Measurements from ENCODE around the gene CYBC1. TPM values are rescaled to one million over a fixed set of nuclear protein-coding genes. Genes with fewer than 3 reads are reported as not detected.

CYBC1 gene
- total RNA-seq, 1 experiment from 2014 or later = 95.4 TPM

DNA sequence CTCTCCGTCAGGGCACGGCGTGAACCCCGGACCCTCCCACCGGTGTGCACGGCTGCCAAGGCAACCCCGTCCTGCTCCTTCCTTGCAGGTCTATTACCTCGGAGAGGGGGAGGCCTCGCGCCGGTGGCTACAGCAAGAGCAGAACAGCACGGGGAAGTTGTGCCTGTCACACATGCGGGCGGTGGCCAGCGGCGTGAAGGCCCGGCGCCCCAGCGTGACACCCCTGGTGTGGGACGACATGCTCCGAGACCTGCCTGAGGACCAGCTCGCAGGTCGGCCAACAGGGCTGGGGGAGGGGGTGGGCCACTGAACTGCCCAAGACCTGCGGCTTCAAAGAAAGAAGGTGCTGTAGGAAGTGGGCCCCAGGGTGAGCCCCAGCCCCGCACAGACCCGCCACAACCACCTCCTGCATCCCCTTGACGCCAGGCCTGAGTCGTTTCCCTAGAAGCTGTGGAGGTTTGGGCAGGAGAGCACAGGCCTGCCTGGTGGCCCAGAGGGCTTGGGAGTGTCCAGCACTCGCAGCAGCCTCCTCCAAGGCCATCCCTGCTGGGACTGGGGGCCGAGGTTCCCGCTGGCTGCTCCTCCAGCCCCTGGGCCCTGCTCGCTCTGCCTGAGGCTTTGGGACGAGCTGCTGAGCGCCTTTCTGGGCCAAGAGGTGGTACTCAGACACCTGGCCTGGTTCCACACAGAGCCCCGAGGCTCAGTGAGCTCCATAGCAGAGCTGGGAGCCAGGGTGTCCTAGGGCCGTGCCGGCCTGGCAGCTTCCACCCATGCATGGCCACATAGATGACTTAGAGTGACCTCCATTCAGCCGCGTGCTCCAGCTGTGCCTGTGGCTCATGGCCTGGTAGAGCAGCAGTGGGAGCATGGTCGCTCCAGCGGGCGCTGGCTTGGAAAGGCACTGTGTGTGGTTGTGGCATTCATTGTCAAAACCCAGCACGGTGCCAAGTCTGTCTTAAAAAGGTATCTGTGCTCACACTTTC lies 14.7 kb downstream of the CYBC1 start:
- intact Hi-C loops (cut with micrococcal nuclease) = no loop called here
- no peaks in the 10 kb centered on the region for H4K20me1 ChIP-seq (ENCODE audit: insufficient read depth)
- POLR2A ChIA-PET = no interaction called here
- H3K36me3 ChIP-seq (ENCODE audit: control insufficient read depth in 1 of 2, insufficient read depth in 2 of 2, low read length in 2 of 2) = 0 out of 4 replicates have a peak, but pooled peaks cover 0 to 2% of the 10 kb centered on the region in 2 experiments
- DNase-seq (ENCODE audit: low read depth, low spot score) = no peak
- no peaks in the 10 kb centered on the region for H3K27me3 ChIP-seq (ENCODE audit: insufficient read depth, low read length)
- H3K79me2 ChIP-seq (ENCODE audit: insufficient read depth, low read length) = no peaks in the 10 kb centered on the region
- no peak for ATAC-seq
- no peaks in the 10 kb centered on the region for H3K4me1 ChIP-seq (ENCODE audit: control insufficient read depth in 1 of 2, insufficient read depth in 2 of 2, low read length in 2 of 2)
- H3K9me2 ChIP-seq (ENCODE audit: insufficient read depth) = no peaks in the 10 kb centered on the region
- H3K9ac ChIP-seq (ENCODE audit: low read length) = no peak overlapping the region
- H2AFZ ChIP-seq (ENCODE audit: low read depth, low read length, poor library complexity, severe bottlenecking) = no peak overlapping the region
- BruUV-seq (replicated peaks) = no TSS peak
- RAD21 ChIA-PET (ENCODE audit: low non-redundant PET in 1 of 2, low total read pairs in 2 of 2, uncharacterized antibody in 2 of 2, unreplicated experiment in 2 of 2) = no interaction called here
- TF ChIP-seq ZNF274 (IDR thresholded peaks at IDR 0.05; ENCODE audit: low read depth, low read length) (no peak), ELF1 (IDR thresholded peaks at IDR 0.05; ENCODE audit: borderline replicate concordance, low read depth) (no peak), FOSL1 (IDR thresholded peaks at IDR 0.05; ENCODE audit: low read depth) (no peak), SRF (IDR thresholded peaks at IDR 0.05; ENCODE audit: low read depth) (no peak), JUND (IDR thresholded peaks at IDR 0.05) (no peak), SP1 (IDR thresholded peaks at IDR 0.05; ENCODE audit: low read depth) (no peak)
- TF ChIP-seq, protein P1, sequence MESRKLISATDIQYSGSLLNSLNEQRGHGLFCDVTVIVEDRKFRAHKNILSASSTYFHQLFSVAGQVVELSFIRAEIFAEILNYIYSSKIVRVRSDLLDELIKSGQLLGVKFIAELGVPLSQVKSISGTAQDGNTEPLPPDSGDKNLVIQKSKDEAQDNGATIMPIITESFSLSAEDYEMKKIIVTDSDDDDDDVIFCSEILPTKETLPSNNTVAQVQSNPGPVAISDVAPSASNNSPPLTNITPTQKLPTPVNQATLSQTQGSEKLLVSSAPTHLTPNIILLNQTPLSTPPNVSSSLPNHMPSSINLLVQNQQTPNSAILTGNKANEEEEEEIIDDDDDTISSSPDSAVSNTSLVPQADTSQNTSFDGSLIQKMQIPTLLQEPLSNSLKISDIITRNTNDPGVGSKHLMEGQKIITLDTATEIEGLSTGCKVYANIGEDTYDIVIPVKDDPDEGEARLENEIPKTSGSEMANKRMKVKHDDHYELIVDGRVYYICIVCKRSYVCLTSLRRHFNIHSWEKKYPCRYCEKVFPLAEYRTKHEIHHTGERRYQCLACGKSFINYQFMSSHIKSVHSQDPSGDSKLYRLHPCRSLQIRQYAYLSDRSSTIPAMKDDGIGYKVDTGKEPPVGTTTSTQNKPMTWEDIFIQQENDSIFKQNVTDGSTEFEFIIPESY (IDR thresholded peaks at IDR 0.05; ENCODE audit: extremely low read depth, insufficient replicate concordance, low read length) = no peak
- no peaks in the 10 kb centered on the region for H3K9me3 ChIP-seq (ENCODE audit: control insufficient read depth in 1 of 2, insufficient read depth in 1 of 2, low read depth in 1 of 2, low read length in 2 of 2)
- CTCF ChIA-PET = no interaction called here
- H3K4me3 ChIP-seq (replicated peaks in 1 of 2; ENCODE audit: low read depth in 1 of 2, low read length in 2 of 2) = no peak overlapping the region
- no peak overlapping the region for H3K27ac ChIP-seq (ENCODE audit: low read depth, low read length)
- no peak overlapping the region for H3K4me2 ChIP-seq (ENCODE audit: low read length)

Measured in HCT116 (cell line).